ENCODE data around the gene PCCB. TPM values are rescaled to one million over a fixed set of nuclear protein-coding genes. Genes with fewer than 3 reads are reported as not detected.
"Not testable (repeated sequence)": the region's sequence is repeated elsewhere in the genome, so short reads cannot be mapped to it uniquely, and the experiment has no call there.

Gene PCCB
- total and polyA plus RNA-seq, 11 donors, result 33.9 to 154 (median 91.4) TPM

DNA sequence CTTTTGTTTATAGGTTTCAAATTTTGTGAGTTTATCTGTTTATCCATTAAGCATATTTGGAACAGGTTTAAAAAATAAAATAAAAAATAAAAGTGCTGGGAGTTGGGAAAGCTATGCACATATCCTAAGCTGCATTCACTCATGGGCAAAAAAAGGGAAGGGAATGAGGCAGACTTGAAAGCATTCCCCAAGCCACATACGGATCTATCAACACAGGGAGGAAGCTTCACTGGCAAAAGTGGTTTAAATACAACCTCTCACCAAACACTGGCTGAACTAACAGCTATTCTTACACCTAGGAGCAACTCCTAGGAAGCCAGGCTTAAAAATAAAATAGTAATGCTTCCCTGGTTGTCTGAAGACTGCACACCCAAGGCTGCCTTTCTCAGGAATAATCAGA lies 101.2 kb downstream of the PCCB start:
- Histone ChIP-seq H3K4me1 (peaks cover 0 to 20% (median 5%) of the 10 kb centered on the region in 12 donors), H3K4me3 (no peak overlapping the region), H3K27ac (no peak overlapping the region), H3K27me3 (no peaks in the 10 kb centered on the region), H3K9me3 (peaks cover 0 to 9% (median 0%) of the 10 kb centered on the region in 12 donors), H3K36me3 (peaks cover 0 to 59% (median 39%) of the 10 kb centered on the region in 9 donors)
- WGBS, 4 donors, result 42 to 58% (median 49%) methylated on average over 1 of the region's 1 CpG
- ATAC-seq (peak in 1 of 4 donors; percentile 16), DNase-seq (no peak)
- intact Hi-C loops (cut with DNase I), result no loop called here
- TF ChIP-seq, protein P1, sequence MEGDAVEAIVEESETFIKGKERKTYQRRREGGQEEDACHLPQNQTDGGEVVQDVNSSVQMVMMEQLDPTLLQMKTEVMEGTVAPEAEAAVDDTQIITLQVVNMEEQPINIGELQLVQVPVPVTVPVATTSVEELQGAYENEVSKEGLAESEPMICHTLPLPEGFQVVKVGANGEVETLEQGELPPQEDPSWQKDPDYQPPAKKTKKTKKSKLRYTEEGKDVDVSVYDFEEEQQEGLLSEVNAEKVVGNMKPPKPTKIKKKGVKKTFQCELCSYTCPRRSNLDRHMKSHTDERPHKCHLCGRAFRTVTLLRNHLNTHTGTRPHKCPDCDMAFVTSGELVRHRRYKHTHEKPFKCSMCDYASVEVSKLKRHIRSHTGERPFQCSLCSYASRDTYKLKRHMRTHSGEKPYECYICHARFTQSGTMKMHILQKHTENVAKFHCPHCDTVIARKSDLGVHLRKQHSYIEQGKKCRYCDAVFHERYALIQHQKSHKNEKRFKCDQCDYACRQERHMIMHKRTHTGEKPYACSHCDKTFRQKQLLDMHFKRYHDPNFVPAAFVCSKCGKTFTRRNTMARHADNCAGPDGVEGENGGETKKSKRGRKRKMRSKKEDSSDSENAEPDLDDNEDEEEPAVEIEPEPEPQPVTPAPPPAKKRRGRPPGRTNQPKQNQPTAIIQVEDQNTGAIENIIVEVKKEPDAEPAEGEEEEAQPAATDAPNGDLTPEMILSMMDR (IDR thresholded peaks at IDR 0.05), result no peak
- TF ChIP-seq POLR2A (IDR thresholded peaks at IDR 0.05), result no peak

DNA sequence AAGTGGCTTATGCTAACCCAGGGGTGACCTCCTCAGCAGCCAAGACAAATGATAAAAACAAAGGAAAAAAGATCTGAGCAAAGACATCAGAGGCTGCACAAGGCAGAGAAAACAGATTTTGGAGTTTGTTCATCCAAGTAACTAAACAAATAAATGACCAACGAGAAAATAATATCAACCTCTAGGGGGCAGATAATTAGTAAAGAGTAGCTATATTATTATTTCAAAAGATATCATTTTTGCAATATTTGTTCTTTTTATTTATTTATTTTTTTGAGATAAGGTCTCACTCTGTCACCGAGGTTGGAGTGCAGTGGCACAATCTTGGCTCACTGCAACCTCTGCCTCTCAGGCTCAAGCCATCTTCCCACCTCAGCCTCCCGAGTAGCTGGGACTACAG lies 101.8 kb downstream of the PCCB start:
- Histone ChIP-seq H3K27ac (no peak overlapping the region), H3K4me3 (no peak overlapping the region), H3K27me3 (no peaks in the 10 kb centered on the region), H3K9me3 (peaks cover 0 to 14% (median 0%) of the 10 kb centered on the region in 12 donors), H3K36me3 (peaks cover 0 to 60% (median 38%) of the 10 kb centered on the region in 9 donors), H3K4me1 (peaks cover 0 to 20% (median 5%) of the 10 kb centered on the region in 12 donors)
- ATAC-seq (no peak), DNase-seq (no peak)
- 72 to 80% (median 73%) methylated on average over 3 of the region's 3 CpGs for WGBS, 4 donors
- TF ChIP-seq, protein P1 (IDR thresholded peaks at IDR 0.05), result peak in 6 of 12 donors; percentile 15 to 42 (median 22)
- TF ChIP-seq POLR2A (IDR thresholded peaks at IDR 0.05), result no peak
- intact Hi-C loops (cut with DNase I), result no loop called here

DNA sequence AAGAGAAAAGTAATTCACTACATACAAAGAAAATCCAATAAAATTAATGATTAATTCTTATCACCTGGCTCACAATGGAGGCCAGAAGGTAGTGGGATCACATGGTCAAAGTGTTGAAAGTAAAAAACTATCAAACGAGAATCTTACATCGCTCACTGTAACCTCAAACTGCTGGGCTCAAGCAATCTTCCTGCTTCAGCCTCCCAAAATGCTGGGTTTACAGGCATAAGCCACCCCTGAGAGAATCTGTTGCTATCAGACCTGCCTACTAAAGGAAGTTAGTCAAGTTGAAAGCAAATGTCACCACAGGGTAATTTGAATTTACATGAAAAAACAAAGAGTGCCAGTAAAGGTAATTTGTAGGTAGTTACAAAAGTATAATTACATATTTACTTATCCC lies 103.3 kb downstream of the PCCB start:
- intact Hi-C loops (cut with DNase I), result no loop called here

DNA sequence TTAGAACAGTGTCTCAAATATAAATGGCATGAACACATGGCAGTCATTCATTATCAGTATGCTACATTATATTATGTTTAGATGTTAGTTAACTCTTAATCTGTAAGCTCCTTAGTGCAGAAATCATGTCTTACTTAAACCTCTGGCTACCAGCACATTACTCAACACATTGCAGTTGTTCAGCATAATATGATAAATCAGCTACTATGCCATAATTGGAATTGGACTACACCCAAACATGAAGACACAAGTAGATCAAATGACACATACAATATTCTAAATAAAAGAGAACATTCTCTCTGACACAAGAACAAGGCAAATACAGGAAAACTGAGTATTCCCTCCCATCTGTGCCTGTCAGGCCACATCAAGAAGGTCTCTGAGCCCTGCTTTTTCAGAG lies 116.1 kb downstream of the PCCB start:
- H3K36me3 ChIP-seq, result peaks cover 0 to 71% (median 22%) of the 10 kb centered on the region in 9 donors
- no peaks in the 10 kb centered on the region for H3K27me3 ChIP-seq
- H3K9me3 ChIP-seq, result no peaks in the 10 kb centered on the region
- no peak overlapping the region for H3K4me3 ChIP-seq
- intact Hi-C loops (cut with DNase I), result no loop called here
- TF ChIP-seq POLR2A (IDR thresholded peaks at IDR 0.05), result no peak
- TF ChIP-seq, protein P1 (IDR thresholded peaks at IDR 0.05), result no peak
- ATAC-seq, result no peak
- no peak overlapping the region for H3K27ac ChIP-seq
- no peak for DNase-seq
- no peaks in the 10 kb centered on the region for H3K4me1 ChIP-seq

More for the DNA sequence above, 103.3 kb downstream of the PCCB start:
- Histone ChIP-seq H3K4me1 (peaks cover 0 to 20% (median 5%) of the 10 kb centered on the region in 12 donors), H3K27me3 (no peaks in the 10 kb centered on the region), H3K9me3 (peaks cover 0 to 15% (median 0%) of the 10 kb centered on the region in 12 donors), H3K27ac (no peak overlapping the region), H3K36me3 (peaks cover 0 to 60% (median 33%) of the 10 kb centered on the region in 9 donors), H3K4me3 (no peak overlapping the region)
- TF ChIP-seq POLR2A (IDR thresholded peaks at IDR 0.05), result no peak
- TF ChIP-seq, protein P1 (IDR thresholded peaks at IDR 0.05), result no peak
- 83 to 94% (median 87%) methylated on average over 2 of the region's 2 CpGs for WGBS, 4 donors
- ATAC-seq (no peak), DNase-seq (no peak)

DNA sequence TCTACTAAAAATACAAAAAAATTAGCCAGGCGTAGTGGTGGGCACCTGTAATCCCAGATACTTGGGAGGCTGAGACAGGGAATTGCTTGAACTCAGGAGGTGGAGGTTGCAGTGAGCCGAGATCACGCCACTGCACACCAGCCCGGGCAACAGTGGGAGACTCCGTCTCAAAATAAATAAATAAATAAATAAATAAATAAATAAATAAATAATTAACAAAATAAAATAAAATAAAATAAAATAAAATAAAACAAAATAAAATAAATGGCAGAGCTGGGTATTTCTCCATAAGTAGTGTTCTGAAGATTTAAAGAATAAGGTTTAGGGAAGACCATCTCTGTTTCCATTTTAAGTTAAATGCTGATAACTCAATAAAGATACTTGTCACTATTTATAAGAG lies 125.7 kb downstream of the PCCB start:
- H3K4me3 ChIP-seq; intact Hi-C loops (cut with DNase I); H3K27ac ChIP-seq; ATAC-seq; DNase-seq; H3K27me3 ChIP-seq; H3K4me1 ChIP-seq; H3K9me3 ChIP-seq: not testable (repeated sequence)
- H3K36me3 ChIP-seq, result peaks cover 0 to 24% (median 13%) of the 10 kb centered on the region in 9 donors
- WGBS, 4 donors, result 98 to 100% (median 99%) methylated on average over 5 of the region's 5 CpGs
